Choroid plexus epithelial cell (primary cell): ENCODE measurements around the gene PGLYRP4.

Experiments used
- DNase-seq: peaks from one replicate; pipeline ENCODE4 v3.0.0-alpha.2; 2010; ENCODE audit warnings: low read depth
- H3K4me3 ChIP-seq: 2 replicates; pipeline ENCODE4 v1.5.1; 2011; ENCODE audit warnings: low read depth, mild to moderate bottlenecking, control low read depth, low read length, moderate library complexity
- TF ChIP-seq, protein P1 (sequence below): conservative IDR thresholded peaks from 2 replicates; pipeline ENCODE4 v1.5.1; 2011; ENCODE audit warnings: low read depth, mild to moderate bottlenecking, control low read depth, inconsistent platforms, low read length, moderate library complexity

The PGLYRP4 gene

GRCh38 chr1:153361480-153362109 lies 13.0 kb upstream of the PGLYRP4 start:
- DNase-seq: no peak
- no peak overlapping the region for H3K4me3 ChIP-seq
- TF ChIP-seq, protein P1, sequence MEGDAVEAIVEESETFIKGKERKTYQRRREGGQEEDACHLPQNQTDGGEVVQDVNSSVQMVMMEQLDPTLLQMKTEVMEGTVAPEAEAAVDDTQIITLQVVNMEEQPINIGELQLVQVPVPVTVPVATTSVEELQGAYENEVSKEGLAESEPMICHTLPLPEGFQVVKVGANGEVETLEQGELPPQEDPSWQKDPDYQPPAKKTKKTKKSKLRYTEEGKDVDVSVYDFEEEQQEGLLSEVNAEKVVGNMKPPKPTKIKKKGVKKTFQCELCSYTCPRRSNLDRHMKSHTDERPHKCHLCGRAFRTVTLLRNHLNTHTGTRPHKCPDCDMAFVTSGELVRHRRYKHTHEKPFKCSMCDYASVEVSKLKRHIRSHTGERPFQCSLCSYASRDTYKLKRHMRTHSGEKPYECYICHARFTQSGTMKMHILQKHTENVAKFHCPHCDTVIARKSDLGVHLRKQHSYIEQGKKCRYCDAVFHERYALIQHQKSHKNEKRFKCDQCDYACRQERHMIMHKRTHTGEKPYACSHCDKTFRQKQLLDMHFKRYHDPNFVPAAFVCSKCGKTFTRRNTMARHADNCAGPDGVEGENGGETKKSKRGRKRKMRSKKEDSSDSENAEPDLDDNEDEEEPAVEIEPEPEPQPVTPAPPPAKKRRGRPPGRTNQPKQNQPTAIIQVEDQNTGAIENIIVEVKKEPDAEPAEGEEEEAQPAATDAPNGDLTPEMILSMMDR: no peak

- no peak overlapping the region for H3K4me3 ChIP-seq
- TF ChIP-seq, protein P1: no peak
- DNase-seq: no peak
These were observed 12.2 kb upstream of the PGLYRP4 start for GRCh38 chr1:153360592-153361479.

GRCh38 chr1:153360190-153360589 lies 11.5 kb upstream of the PGLYRP4 start:
- TF ChIP-seq, protein P1: no peak
- DNase-seq: no peak
- no peak overlapping the region for H3K4me3 ChIP-seq

GRCh38 chr1:153359241-153359640 lies 10.6 kb upstream of the PGLYRP4 start:
- TF ChIP-seq, protein P1: no peak
- no peak for DNase-seq
- H3K4me3 ChIP-seq: no peak overlapping the region

DNA sequence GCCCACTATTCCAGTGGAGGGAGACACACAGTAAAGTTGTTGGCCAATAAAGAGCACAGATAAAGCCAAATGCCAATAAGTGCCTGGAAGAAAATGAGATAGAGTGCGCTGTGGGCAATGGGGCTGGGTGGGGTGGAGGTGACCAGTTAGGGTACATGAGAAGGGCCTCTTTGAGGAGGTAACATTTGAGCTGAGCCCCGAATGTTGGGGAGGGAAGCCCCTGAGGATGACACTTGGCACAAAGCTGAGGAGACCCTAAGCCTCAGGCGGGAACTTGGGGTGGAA lies 10.0 kb upstream of the PGLYRP4 start:
- no peak for DNase-seq
- H3K4me3 ChIP-seq: no peak overlapping the region
- TF ChIP-seq, protein P1: no peak

GRCh38 chr1:153357853-153358690 lies 9.4 kb upstream of the PGLYRP4 start, which contains the start of gene S100A9:
Gene S100A9 (plus strand): TSS chr1:153357854. CDS start chr1:153358284, 430 bp downstream.
- TF ChIP-seq, protein P1: no peak
- no peak for DNase-seq

More at GRCh38 chr1:153357853-153358690, 9.4 kb upstream of the PGLYRP4 start, which contains the start of gene S100A9:
- no peak within 1 kb of the TSS for H3K4me3 ChIP-seq
